ENCODE results near the gene LTB4R. TPM values are rescaled to one million over a fixed set of nuclear protein-coding genes. Genes with fewer than 3 reads are reported as not detected.

The LTB4R gene
- total and polyA plus RNA-seq, 4 donors: 0.86 to 5.0 (median 2.5) TPM

DNA sequence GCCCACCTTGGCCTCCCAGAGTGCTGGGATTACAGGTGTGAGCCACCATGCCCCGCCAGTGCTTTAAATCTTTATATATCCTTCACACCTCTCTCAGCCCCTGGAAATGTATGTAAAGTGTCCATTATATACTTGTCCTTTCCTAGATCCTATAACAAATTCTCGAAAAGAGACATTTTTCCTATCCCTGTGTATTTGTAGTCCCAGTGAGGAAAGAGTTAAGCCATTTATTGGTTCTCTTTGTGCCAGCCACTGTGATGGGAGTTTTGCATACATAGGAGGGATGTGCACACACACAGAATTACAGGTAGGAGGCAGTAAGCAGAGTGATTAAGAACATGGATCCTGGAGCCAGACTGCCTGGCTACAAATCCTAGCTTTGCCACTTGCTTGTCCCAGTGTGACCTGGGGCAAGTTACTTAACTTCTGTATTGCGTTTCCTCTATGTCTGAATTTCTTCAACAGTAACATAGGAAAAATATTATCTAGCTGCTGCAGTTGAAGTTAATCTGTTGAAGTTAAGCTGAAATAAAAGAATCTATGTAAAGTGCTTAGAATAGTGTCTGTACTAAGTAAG, 37.8 kb upstream of the LTB4R start:
- Histone ChIP-seq H3K4me1 (ENCODE audit: control insufficient read depth in 4 of 4, insufficient read depth in 4 of 4, low read length in 3 of 4) (peaks cover 1 to 19% (median 5%) of the 10 kb centered on the region in 4 donors), H3K4me3 (ENCODE audit: low read depth in 1 of 3, low read length in 3 of 3) (no peak overlapping the region), H3K36me3 (ENCODE audit: control insufficient read depth in 4 of 4, insufficient read depth in 3 of 4, low read depth in 1 of 4, low read length in 3 of 4) (peaks cover 0 to 8% (median 2%) of the 10 kb centered on the region in 4 donors), H3K9ac (ENCODE audit: low read depth in 1 of 2, low read length in 2 of 2) (no peak overlapping the region), H3K27me3 (ENCODE audit: control insufficient read depth in 4 of 4, insufficient read depth in 4 of 4, low read length in 3 of 4) (no peaks in the 10 kb centered on the region), H3K9me3 (ENCODE audit: control insufficient read depth in 4 of 4, low read length in 3 of 4) (no peaks in the 10 kb centered on the region), H3K27ac (ENCODE audit: low read depth in 1 of 2, low read length in 2 of 2) (no peak overlapping the region)
- TF ChIP-seq, protein P1, sequence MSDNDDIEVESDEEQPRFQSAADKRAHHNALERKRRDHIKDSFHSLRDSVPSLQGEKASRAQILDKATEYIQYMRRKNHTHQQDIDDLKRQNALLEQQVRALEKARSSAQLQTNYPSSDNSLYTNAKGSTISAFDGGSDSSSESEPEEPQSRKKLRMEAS (IDR thresholded peaks at IDR 0.05): no peak
- TF ChIP-seq CTCF (IDR thresholded peaks at IDR 0.05; ENCODE audit: low read depth, low read length, missing input control): peak; percentile 8
- no peak for TF ChIP-seq HNF4G (IDR thresholded peaks at IDR 0.05)
- peak; percentile 23 to 53 for TF ChIP-seq RXRA (IDR thresholded peaks at IDR 0.05)
- peak in 1 of 2 donors; percentile 37 for TF ChIP-seq RAD21 (IDR thresholded peaks at IDR 0.05)
- no peak for DNase-seq (ENCODE audit: low spot score)
- 45% methylated on average over 3 of the region's 3 CpGs for WGBS

GRCh38 chr14:24274101-24274543, 37.2 kb upstream of the LTB4R start:
- no peak overlapping the region for H3K9ac ChIP-seq (ENCODE audit: low read depth in 1 of 2, low read length in 2 of 2)
- peaks cover 1 to 19% (median 7%) of the 10 kb centered on the region in 4 donors for H3K4me1 ChIP-seq (ENCODE audit: control insufficient read depth in 4 of 4, insufficient read depth in 4 of 4, low read length in 3 of 4)
- H3K36me3 ChIP-seq (ENCODE audit: control insufficient read depth in 4 of 4, insufficient read depth in 3 of 4, low read depth in 1 of 4, low read length in 3 of 4): peaks cover 0 to 2% (median under 1%) of the 10 kb centered on the region in 4 donors
- H3K27me3 ChIP-seq (ENCODE audit: control insufficient read depth in 4 of 4, insufficient read depth in 4 of 4, low read length in 3 of 4): no peaks in the 10 kb centered on the region
- WGBS: 85% methylated on average over 3 of the region's 3 CpGs
- no peak overlapping the region for H3K27ac ChIP-seq (ENCODE audit: low read depth in 1 of 2, low read length in 2 of 2)
- no peak for TF ChIP-seq GABPA (IDR thresholded peaks at IDR 0.05 in 1 of 2, conservative IDR thresholded peaks at IDR 0.05 in 1 of 2)
- no peak for TF ChIP-seq TAF1 (conservative IDR thresholded peaks at IDR 0.05)
- no peak for TF ChIP-seq NR2F2 (IDR thresholded peaks at IDR 0.05)
- no peak for TF ChIP-seq JUND (IDR thresholded peaks at IDR 0.05)
- TF ChIP-seq, protein P2, sequence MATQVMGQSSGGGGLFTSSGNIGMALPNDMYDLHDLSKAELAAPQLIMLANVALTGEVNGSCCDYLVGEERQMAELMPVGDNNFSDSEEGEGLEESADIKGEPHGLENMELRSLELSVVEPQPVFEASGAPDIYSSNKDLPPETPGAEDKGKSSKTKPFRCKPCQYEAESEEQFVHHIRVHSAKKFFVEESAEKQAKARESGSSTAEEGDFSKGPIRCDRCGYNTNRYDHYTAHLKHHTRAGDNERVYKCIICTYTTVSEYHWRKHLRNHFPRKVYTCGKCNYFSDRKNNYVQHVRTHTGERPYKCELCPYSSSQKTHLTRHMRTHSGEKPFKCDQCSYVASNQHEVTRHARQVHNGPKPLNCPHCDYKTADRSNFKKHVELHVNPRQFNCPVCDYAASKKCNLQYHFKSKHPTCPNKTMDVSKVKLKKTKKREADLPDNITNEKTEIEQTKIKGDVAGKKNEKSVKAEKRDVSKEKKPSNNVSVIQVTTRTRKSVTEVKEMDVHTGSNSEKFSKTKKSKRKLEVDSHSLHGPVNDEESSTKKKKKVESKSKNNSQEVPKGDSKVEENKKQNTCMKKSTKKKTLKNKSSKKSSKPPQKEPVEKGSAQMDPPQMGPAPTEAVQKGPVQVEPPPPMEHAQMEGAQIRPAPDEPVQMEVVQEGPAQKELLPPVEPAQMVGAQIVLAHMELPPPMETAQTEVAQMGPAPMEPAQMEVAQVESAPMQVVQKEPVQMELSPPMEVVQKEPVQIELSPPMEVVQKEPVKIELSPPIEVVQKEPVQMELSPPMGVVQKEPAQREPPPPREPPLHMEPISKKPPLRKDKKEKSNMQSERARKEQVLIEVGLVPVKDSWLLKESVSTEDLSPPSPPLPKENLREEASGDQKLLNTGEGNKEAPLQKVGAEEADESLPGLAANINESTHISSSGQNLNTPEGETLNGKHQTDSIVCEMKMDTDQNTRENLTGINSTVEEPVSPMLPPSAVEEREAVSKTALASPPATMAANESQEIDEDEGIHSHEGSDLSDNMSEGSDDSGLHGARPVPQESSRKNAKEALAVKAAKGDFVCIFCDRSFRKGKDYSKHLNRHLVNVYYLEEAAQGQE (IDR thresholded peaks at IDR 0.05): no peak
- no peak for TF ChIP-seq EGR1 (IDR thresholded peaks at IDR 0.05; ENCODE audit: low read depth in 2 of 2)
- TF ChIP-seq FOXA1 (IDR thresholded peaks at IDR 0.05): no peak
- TF ChIP-seq HNF4G (IDR thresholded peaks at IDR 0.05): no peak
- TF ChIP-seq, protein P1 (IDR thresholded peaks at IDR 0.05): no peak
- no peak for TF ChIP-seq RXRA (IDR thresholded peaks at IDR 0.05)
- TF ChIP-seq SP1 (IDR thresholded peaks at IDR 0.05): no peak
- no peak for TF ChIP-seq ATF3 (IDR thresholded peaks at IDR 0.05)
- no peaks in the 10 kb centered on the region for H3K9me3 ChIP-seq (ENCODE audit: control insufficient read depth in 4 of 4, low read length in 3 of 4)
- no peak overlapping the region for H3K4me3 ChIP-seq (ENCODE audit: low read depth in 1 of 3, low read length in 3 of 3)
- DNase-seq (ENCODE audit: low spot score): no peak
